ENCODE data around the gene SMAD6.

The SMAD6 gene

DNA sequence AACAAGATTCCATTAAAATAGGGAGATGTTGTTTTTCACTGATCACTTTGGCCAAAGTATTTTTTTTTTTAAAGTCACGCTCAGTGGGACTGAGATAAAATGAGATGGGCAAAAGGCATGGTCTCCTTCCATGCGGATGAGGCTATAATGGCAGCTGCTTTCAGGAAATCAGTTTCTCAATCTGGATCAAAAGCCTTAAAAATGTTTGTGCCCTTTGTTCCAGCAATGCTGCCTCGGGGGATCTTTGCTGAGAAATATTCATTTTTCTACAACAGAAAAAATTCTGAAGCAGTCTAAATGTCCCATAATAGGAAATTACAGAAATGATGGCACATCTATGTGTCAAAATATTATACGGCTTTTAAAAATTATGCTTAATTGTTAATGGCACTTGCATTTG is 97.2 kb downstream of the SMAD6 start:
- ChIA-PET CTCF (interaction anchor here (0.6 to 1.6 kb wide), 4 partner anchors 10 to 102 kb away, joined by 3 to 7 read pairs (median 6); no protein-coding TSS in a partner anchor), POLR2A (interaction anchor here (0.9 to 1.1 kb wide), 2 partner anchors 10 to 27 kb away, joined by 3 read pairs; no protein-coding TSS in a partner anchor)
- Histone ChIP-seq H3K36me3 (ENCODE audit: control insufficient read depth in 2 of 2, insufficient read depth in 1 of 2, low read length in 2 of 2) (no peaks in the 10 kb centered on the region), H3K4me1 (ENCODE audit: control insufficient read depth, insufficient read depth, low read length) (peaks cover 10% of the 10 kb centered on the region), H3K4me3 (ENCODE audit: low read depth, low read length) (no peak overlapping the region), H3K27ac (ENCODE audit: extremely low read depth, low read depth, low read length) (no peak overlapping the region), H3K9me3 (ENCODE audit: control insufficient read depth, insufficient read depth, low read depth, low read length) (no peaks in the 10 kb centered on the region)
- TF ChIP-seq, protein P1, sequence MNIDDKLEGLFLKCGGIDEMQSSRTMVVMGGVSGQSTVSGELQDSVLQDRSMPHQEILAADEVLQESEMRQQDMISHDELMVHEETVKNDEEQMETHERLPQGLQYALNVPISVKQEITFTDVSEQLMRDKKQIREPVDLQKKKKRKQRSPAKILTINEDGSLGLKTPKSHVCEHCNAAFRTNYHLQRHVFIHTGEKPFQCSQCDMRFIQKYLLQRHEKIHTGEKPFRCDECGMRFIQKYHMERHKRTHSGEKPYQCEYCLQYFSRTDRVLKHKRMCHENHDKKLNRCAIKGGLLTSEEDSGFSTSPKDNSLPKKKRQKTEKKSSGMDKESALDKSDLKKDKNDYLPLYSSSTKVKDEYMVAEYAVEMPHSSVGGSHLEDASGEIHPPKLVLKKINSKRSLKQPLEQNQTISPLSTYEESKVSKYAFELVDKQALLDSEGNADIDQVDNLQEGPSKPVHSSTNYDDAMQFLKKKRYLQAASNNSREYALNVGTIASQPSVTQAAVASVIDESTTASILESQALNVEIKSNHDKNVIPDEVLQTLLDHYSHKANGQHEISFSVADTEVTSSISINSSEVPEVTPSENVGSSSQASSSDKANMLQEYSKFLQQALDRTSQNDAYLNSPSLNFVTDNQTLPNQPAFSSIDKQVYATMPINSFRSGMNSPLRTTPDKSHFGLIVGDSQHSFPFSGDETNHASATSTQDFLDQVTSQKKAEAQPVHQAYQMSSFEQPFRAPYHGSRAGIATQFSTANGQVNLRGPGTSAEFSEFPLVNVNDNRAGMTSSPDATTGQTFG (tag by site-specific recombination; IDR thresholded peaks at IDR 0.05; ENCODE audit: borderline replicate concordance), result no peak
- TF ChIP-seq ZNF24 (tag by site-specific recombination; IDR thresholded peaks at IDR 0.05) (no peak), ZNF354C (tag by site-specific recombination; IDR thresholded peaks at IDR 0.05; ENCODE audit: borderline replicate concordance, low read depth) (no peak), ZNF221 (tag by site-specific recombination; IDR thresholded peaks at IDR 0.05; ENCODE audit: borderline replicate concordance) (no peak), ZNF621 (tag by site-specific recombination; IDR thresholded peaks at IDR 0.05) (no peak), ZNF530 (tag by site-specific recombination; IDR thresholded peaks at IDR 0.05; ENCODE audit: low read depth) (no peak), MYNN (tag by site-specific recombination; IDR thresholded peaks at IDR 0.05; ENCODE audit: borderline replicate concordance) (no peak)
- TF ChIP-seq, protein P2, sequence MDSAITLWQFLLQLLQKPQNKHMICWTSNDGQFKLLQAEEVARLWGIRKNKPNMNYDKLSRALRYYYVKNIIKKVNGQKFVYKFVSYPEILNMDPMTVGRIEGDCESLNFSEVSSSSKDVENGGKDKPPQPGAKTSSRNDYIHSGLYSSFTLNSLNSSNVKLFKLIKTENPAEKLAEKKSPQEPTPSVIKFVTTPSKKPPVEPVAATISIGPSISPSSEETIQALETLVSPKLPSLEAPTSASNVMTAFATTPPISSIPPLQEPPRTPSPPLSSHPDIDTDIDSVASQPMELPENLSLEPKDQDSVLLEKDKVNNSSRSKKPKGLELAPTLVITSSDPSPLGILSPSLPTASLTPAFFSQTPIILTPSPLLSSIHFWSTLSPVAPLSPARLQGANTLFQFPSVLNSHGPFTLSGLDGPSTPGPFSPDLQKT (IDR thresholded peaks at IDR 0.05; ENCODE audit: borderline replicate concordance, low read depth, low read length), result no peak

DNA sequence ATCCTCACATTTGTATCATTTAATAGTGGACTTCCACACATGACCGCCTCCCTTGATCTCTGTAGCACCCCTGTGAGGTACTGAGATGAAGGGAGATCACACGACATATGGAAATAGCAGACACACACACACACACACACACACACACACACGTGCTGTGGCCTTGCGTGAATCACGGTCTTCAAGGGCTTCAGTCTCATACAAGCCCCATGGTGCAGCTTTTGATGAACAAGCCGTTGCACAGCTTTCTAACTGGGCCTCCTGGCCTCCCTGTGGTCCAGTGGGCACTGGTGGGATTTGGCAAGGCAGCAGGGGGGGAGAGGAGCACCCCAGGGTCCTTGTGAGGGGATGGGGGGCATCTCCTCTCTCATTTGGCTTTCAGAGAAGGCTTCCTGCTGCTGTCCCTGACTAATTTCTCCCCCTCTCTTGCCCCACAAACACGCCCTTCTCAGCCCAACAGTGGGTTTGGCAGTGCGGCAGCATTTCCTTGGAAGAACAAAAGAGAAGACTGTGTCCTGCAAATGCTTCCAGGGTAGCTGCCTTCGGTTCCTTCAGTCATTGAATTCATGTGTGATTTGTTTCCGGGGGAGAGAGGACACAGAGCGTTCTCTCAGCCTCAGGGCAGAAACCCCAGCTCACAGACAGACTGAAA is 98.7 kb downstream of the SMAD6 start:
- Histone ChIP-seq H3K36me3 (ENCODE audit: control insufficient read depth in 2 of 2, insufficient read depth in 1 of 2, low read length in 2 of 2) (no peaks in the 10 kb centered on the region), H3K9me3 (ENCODE audit: control insufficient read depth, insufficient read depth, low read depth, low read length) (no peaks in the 10 kb centered on the region), H3K4me1 (ENCODE audit: control insufficient read depth, insufficient read depth, low read length) (peaks cover 10% of the 10 kb centered on the region), H3K4me3 (ENCODE audit: low read depth, low read length) (no peak overlapping the region), H3K27ac (ENCODE audit: extremely low read depth, low read depth, low read length) (no peak overlapping the region)
- POLR2A ChIA-PET, result no interaction called here
- CTCF ChIA-PET, result interaction anchor here (0.9 kb wide), 1 partner anchor 51 kb away, joined by 3 read pairs; no protein-coding TSS in a partner anchor
- TF ChIP-seq OSR2 (tag by site-specific recombination; IDR thresholded peaks at IDR 0.05), result no peak
- peak; percentile 57; the same call in 1 of the 2 replicates for TF ChIP-seq ZIC2 (tag by site-specific recombination; IDR thresholded peaks at IDR 0.05)
- TF ChIP-seq, protein P3, sequence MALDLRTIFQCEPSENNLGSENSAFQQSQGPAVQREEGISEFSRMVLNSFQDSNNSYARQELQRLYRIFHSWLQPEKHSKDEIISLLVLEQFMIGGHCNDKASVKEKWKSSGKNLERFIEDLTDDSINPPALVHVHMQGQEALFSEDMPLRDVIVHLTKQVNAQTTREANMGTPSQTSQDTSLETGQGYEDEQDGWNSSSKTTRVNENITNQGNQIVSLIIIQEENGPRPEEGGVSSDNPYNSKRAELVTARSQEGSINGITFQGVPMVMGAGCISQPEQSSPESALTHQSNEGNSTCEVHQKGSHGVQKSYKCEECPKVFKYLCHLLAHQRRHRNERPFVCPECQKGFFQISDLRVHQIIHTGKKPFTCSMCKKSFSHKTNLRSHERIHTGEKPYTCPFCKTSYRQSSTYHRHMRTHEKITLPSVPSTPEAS (tag by site-specific recombination; IDR thresholded peaks at IDR 0.05), result peak; percentile 61; the same call in 1 of the 2 replicates

DNA sequence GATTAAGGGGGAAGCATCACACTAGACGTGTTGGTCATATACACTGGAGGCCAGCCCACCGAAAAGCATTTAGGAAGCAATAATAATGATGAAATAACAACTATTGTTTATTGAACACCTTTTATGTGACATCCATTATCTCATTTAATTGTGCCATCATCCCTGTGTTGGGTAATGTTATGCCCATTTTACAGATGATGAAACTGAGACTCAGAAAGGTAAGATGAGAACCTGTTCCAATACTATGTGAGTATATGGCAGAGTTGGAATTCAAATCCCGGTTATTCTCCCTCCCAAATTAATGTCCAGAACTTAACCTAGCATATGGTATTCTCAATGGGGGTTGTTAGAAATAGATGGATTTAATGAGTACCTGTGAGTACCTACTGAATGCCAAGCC is 99.2 kb downstream of the SMAD6 start:
- Histone ChIP-seq H3K4me1 (ENCODE audit: control insufficient read depth, insufficient read depth, low read length) (peaks cover 10% of the 10 kb centered on the region), H3K27ac (ENCODE audit: extremely low read depth, low read depth, low read length) (no peak overlapping the region), H3K36me3 (ENCODE audit: control insufficient read depth in 2 of 2, insufficient read depth in 1 of 2, low read length in 2 of 2) (no peaks in the 10 kb centered on the region), H3K4me3 (ENCODE audit: low read depth, low read length) (no peak overlapping the region), H3K9me3 (ENCODE audit: control insufficient read depth, insufficient read depth, low read depth, low read length) (no peaks in the 10 kb centered on the region)
- TF ChIP-seq, protein P4, sequence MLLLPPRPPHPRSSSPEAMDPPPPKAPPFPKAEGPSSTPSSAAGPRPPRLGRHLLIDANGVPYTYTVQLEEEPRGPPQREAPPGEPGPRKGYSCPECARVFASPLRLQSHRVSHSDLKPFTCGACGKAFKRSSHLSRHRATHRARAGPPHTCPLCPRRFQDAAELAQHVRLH (tag by site-specific recombination; IDR thresholded peaks at IDR 0.05), result peak; percentile 88
- TF ChIP-seq, protein P5, sequence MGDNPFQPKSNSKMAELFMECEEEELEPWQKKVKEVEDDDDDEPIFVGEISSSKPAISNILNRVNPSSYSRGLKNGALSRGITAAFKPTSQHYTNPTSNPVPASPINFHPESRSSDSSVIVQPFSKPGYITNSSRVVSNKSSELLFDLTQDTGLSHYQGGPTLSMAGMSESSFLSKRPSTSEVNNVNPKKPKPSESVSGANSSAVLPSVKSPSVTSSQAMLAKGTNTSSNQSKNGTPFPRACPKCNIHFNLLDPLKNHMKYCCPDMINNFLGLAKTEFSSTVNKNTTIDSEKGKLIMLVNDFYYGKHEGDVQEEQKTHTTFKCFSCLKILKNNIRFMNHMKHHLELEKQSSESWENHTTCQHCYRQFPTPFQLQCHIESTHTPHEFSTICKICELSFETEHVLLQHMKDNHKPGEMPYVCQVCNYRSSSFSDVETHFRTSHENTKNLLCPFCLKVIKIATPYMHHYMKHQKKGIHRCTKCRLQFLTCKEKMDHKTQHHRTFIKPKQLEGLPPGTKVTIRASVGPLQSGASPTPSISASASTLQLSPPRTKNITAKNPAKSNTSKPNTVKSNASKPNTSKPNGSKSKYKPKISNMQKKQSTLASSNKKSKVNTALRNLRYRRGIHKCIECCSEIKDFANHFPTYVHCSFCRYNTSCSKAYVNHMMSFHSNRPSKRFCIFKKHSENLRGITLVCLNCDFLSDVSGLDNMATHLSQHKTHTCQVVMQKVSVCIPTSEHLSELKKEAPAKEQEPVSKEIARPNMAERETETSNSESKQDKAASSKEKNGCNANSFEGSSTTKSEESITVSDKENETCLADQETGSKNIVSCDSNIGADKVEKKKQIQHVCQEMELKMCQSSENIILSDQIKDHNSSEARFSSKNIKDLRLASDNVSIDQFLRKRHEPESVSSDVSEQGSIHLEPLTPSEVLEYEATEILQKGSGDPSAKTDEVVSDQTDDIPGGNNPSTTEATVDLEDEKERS (tag by site-specific recombination; IDR thresholded peaks at IDR 0.05), result 0 out of 2 replicates have a peak, but pooled peaks have one; percentile 35
- TF ChIP-seq, protein P3 (tag by site-specific recombination; IDR thresholded peaks at IDR 0.05), result no peak
- no peak for TF ChIP-seq ZNF114 (tag by site-specific recombination; IDR thresholded peaks at IDR 0.05)
- peak; percentile 99 for TF ChIP-seq ZNF664 (tag by site-specific recombination; IDR thresholded peaks at IDR 0.05)
- no peak for TF ChIP-seq ZNF37A (tag by site-specific recombination; IDR thresholded peaks at IDR 0.05)
- TF ChIP-seq ZBTB48 (tag by site-specific recombination; IDR thresholded peaks at IDR 0.05), result no peak
- TF ChIP-seq, protein P6, sequence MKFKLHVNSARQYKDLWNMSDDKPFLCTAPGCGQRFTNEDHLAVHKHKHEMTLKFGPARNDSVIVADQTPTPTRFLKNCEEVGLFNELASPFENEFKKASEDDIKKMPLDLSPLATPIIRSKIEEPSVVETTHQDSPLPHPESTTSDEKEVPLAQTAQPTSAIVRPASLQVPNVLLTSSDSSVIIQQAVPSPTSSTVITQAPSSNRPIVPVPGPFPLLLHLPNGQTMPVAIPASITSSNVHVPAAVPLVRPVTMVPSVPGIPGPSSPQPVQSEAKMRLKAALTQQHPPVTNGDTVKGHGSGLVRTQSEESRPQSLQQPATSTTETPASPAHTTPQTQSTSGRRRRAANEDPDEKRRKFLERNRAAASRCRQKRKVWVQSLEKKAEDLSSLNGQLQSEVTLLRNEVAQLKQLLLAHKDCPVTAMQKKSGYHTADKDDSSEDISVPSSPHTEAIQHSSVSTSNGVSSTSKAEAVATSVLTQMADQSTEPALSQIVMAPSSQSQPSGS (tag by site-specific recombination; IDR thresholded peaks at IDR 0.05; ENCODE audit: low read depth), result no peak
- ChIA-PET CTCF (no interaction called here), POLR2A (no interaction called here)
